SK-N-SH treated with all-trans-retinoic acid at 6 μM for 48 hours (cell line): Measurements from ENCODE around the gene NKX1-2.

Source experiments
- ATAC-seq: fragments of 200-7000 bp; cut with Tn5 transposase; 3 replicates; pipeline ENCODE4 v1.9.1; 2020; ENCODE audit warnings: mild to moderate bottlenecking, moderate library complexity
- ARNTL ChIP-seq: fragments of 450-650 bp; formaldehyde crosslinking; IDR thresholded peaks from 2 replicates; pipeline ENCODE4 v1.5.0; 2020; ENCODE audit warnings: low read depth, mild to moderate bottlenecking, moderate library complexity, borderline replicate concordance
- BACH2 ChIP-seq: fragments of 250-450 bp; sonication (Bioruptor Pico); IDR thresholded peaks from 2 replicates; pipeline ENCODE4 v1.9.0; 2021; ENCODE audit warnings: mild to moderate bottlenecking, borderline replicate concordance
- CSDC2 ChIP-seq: fragments of 250-450 bp; sonication (Bioruptor Pico); IDR thresholded peaks from 2 replicates; pipeline ENCODE4 v1.5.0; 2020; ENCODE audit warnings: mild to moderate bottlenecking, moderate library complexity
- ESRRG ChIP-seq: fragments of 250-450 bp; sonication (Bioruptor Pico); IDR thresholded peaks from 2 replicates; pipeline ENCODE4 v1.6.1; 2021; ENCODE audit warnings: mild to moderate bottlenecking
- GLIS3 ChIP-seq: fragments of 250-450 bp; sonication (Bioruptor Pico); IDR thresholded peaks from 2 replicates; pipeline ENCODE4 v1.5.0; 2020; ENCODE audit warnings: mild to moderate bottlenecking, moderate library complexity
- OSR1 ChIP-seq: fragments of 250-450 bp; sonication (Bioruptor Pico); IDR thresholded peaks from 2 replicates; pipeline ENCODE4 v1.8.0; 2022; ENCODE audit warnings: moderate library complexity, mild to moderate bottlenecking, inconsistent platforms
- PATZ1 ChIP-seq: fragments of 250-450 bp; sonication (Bioruptor Pico); IDR thresholded peaks from 2 replicates; pipeline ENCODE4 v1.8.0; 2020; ENCODE audit warnings: mild to moderate bottlenecking, moderate library complexity, borderline replicate concordance
- PPARA ChIP-seq: fragments of 250-450 bp; sonication (Bioruptor Pico); IDR thresholded peaks from 2 replicates; pipeline ENCODE4 v1.5.0; 2020; ENCODE audit warnings: mild to moderate bottlenecking, borderline replicate concordance
- SNAI2 ChIP-seq: fragments of 250-450 bp; sonication (Bioruptor Pico); IDR thresholded peaks from 2 replicates; pipeline ENCODE4 v1.5.0; 2020; ENCODE audit warnings: mild to moderate bottlenecking, moderate library complexity
- TCF4 ChIP-seq: fragments of 250-450 bp; sonication (Bioruptor Pico); IDR thresholded peaks from 2 replicates; pipeline ENCODE4 v1.8.0; 2021; ENCODE audit warnings: mild to moderate bottlenecking, moderate library complexity, borderline replicate concordance
- TOX ChIP-seq: fragments of 250-450 bp; sonication (Bioruptor Pico); IDR thresholded peaks from 2 replicates; pipeline ENCODE4 v1.8.0; 2021; ENCODE audit warnings: mild to moderate bottlenecking, moderate library complexity, borderline replicate concordance
- TSHZ2 ChIP-seq: fragments of 250-450 bp; sonication (Bioruptor Pico); IDR thresholded peaks from 2 replicates; pipeline ENCODE4 v1.5.0; 2020; ENCODE audit warnings: mild to moderate bottlenecking, moderate library complexity
- ZC3H10 ChIP-seq: fragments of 250-450 bp; sonication (Bioruptor Pico); IDR thresholded peaks from 2 replicates; pipeline ENCODE4 v1.5.1; 2021; ENCODE audit warnings: mild to moderate bottlenecking, moderate library complexity
- ZFP3 ChIP-seq: fragments of 250-450 bp; sonication (Bioruptor Pico); IDR thresholded peaks from 2 replicates; pipeline ENCODE4 v1.5.0; 2020; ENCODE audit warnings: mild to moderate bottlenecking, moderate library complexity
- ZFP30 ChIP-seq: fragments of 450-650 bp; formaldehyde crosslinking; IDR thresholded peaks from 2 replicates; pipeline ENCODE4 v1.5.0; 2022; ENCODE audit warnings: mild to moderate bottlenecking, moderate library complexity
- ZNF565 ChIP-seq: fragments of 450-650 bp; formaldehyde crosslinking; conservative IDR thresholded peaks from 2 replicates; pipeline ENCODE4 v1.5.0; 2020; ENCODE audit warnings: low read depth, mild to moderate bottlenecking, moderate library complexity
- ZNF70 ChIP-seq: fragments of 450-650 bp; formaldehyde crosslinking; IDR thresholded peaks from 2 replicates; pipeline ENCODE4 v1.5.0; 2020; ENCODE audit warnings: mild to moderate bottlenecking, moderate library complexity
- ZNF8 ChIP-seq: fragments of 450-650 bp; formaldehyde crosslinking; IDR thresholded peaks from 2 replicates; pipeline ENCODE4 v1.5.0; 2020; ENCODE audit warnings: mild to moderate bottlenecking, moderate library complexity
- TF ChIP-seq, protein P1 (sequence below): fragments of 250-450 bp; sonication (Bioruptor Pico); IDR thresholded peaks from 2 replicates; pipeline ENCODE4 v1.8.0; 2021; ENCODE audit warnings: low read depth, mild to moderate bottlenecking, moderate library complexity, borderline replicate concordance
- TF ChIP-seq, protein P2 (sequence below): fragments of 250-450 bp; sonication (Bioruptor Pico); IDR thresholded peaks from 2 replicates; pipeline ENCODE4 v1.5.1; 2021; ENCODE audit warnings: mild to moderate bottlenecking, moderate library complexity
- TF ChIP-seq, protein P3 (sequence below): fragments of 250-450 bp; sonication (Bioruptor Pico); IDR thresholded peaks from 2 replicates; pipeline ENCODE4 v1.5.1; 2020; ENCODE audit warnings: low read depth, mild to moderate bottlenecking, moderate library complexity

NKX1-2 gene

GRCh38 chr10:124464028-124464965 is 14.5 kb upstream of the NKX1-2 start:
- no peak for ATAC-seq
- TF ChIP-seq, protein P1, sequence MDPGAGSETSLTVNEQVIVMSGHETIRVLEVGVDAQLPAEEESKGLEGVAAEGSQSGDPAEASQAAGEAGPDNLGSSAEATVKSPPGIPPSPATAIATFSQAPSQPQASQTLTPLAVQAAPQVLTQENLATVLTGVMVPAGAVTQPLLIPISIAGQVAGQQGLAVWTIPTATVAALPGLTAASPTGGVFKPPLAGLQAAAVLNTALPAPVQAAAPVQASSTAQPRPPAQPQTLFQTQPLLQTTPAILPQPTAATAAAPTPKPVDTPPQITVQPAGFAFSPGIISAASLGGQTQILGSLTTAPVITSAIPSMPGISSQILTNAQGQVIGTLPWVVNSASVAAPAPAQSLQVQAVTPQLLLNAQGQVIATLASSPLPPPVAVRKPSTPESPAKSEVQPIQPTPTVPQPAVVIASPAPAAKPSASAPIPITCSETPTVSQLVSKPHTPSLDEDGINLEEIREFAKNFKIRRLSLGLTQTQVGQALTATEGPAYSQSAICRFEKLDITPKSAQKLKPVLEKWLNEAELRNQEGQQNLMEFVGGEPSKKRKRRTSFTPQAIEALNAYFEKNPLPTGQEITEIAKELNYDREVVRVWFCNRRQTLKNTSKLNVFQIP (CRISPR knock-in tag) = no peak
- TF ChIP-seq ZC3H10 = no peak
- TF ChIP-seq, protein P2, sequence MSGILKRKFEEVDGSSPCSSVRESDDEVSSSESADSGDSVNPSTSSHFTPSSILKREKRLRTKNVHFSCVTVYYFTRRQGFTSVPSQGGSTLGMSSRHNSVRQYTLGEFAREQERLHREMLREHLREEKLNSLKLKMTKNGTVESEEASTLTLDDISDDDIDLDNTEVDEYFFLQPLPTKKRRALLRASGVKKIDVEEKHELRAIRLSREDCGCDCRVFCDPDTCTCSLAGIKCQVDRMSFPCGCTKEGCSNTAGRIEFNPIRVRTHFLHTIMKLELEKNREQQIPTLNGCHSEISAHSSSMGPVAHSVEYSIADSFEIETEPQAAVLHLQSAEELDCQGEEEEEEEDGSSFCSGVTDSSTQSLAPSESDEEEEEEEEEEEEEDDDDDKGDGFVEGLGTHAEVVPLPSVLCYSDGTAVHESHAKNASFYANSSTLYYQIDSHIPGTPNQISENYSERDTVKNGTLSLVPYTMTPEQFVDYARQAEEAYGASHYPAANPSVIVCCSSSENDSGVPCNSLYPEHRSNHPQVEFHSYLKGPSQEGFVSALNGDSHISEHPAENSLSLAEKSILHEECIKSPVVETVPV (CRISPR knock-in tag) = no peak
- TF ChIP-seq ZFP3 (CRISPR knock-in tag) = no peak
- TF ChIP-seq ZNF70 (CRISPR knock-in tag) = no peak
- no peak for TF ChIP-seq OSR1 (CRISPR knock-in tag)
- TF ChIP-seq, protein P3, sequence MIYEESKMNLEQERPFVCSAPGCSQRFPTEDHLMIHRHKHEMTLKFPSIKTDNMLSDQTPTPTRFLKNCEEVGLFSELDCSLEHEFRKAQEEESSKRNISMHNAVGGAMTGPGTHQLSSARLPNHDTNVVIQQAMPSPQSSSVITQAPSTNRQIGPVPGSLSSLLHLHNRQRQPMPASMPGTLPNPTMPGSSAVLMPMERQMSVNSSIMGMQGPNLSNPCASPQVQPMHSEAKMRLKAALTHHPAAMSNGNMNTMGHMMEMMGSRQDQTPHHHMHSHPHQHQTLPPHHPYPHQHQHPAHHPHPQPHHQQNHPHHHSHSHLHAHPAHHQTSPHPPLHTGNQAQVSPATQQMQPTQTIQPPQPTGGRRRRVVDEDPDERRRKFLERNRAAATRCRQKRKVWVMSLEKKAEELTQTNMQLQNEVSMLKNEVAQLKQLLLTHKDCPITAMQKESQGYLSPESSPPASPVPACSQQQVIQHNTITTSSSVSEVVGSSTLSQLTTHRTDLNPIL (CRISPR knock-in tag) = no peak
- no peak for TF ChIP-seq PATZ1 (CRISPR knock-in tag)
- no peak for TF ChIP-seq ZNF565 (CRISPR knock-in tag)
- no peak for TF ChIP-seq ARNTL (CRISPR knock-in tag)
- TF ChIP-seq SNAI2 (CRISPR knock-in tag) = no peak
- TF ChIP-seq PPARA = no peak
- no peak for TF ChIP-seq BACH2 (CRISPR knock-in tag)

- TF ChIP-seq ZNF565 (CRISPR knock-in tag) (no peak), ESRRG (CRISPR knock-in tag) (no peak), ZNF70 (CRISPR knock-in tag) (no peak), GLIS3 (CRISPR knock-in tag) (no peak), TSHZ2 (CRISPR knock-in tag) (no peak), BACH2 (CRISPR knock-in tag) (no peak), ZFP3 (CRISPR knock-in tag) (no peak), ZFP30 (CRISPR knock-in tag) (no peak), CSDC2 (CRISPR knock-in tag) (no peak), ZNF8 (CRISPR knock-in tag) (no peak), PATZ1 (CRISPR knock-in tag) (no peak), PPARA (no peak), TOX (CRISPR knock-in tag) (no peak), TCF4 (no peak)
- TF ChIP-seq, protein P1 (CRISPR knock-in tag) = no peak
- no peak for ATAC-seq
Observed at GRCh38 chr10:124462348-124462695, 12.5 kb upstream of the NKX1-2 start.
